ENCODE measurements around the gene S100A12.
"Not testable (repeated sequence)": the region's sequence is repeated elsewhere in the genome, so short reads cannot be mapped to it uniquely, and the experiment has no call there.

S100A12 gene

GRCh38 chr1:153375511-153375910, at the start of gene S100A12:
TSS of gene S100A12 (minus strand) at chr1:153375621. CDS start at chr1:153374592, 1,029 bp downstream.
- DNase-seq (ENCODE audit: low read depth): no peak

GRCh38 chr1:153422450-153423068, 47.1 kb upstream of the S100A12 start:
- peak; percentile 45 for DNase-seq (ENCODE audit: low read depth)

- DNase-seq (ENCODE audit: low read depth): no peak
Measured at GRCh38 chr1:153420306-153420705, 44.9 kb upstream of the S100A12 start.

- not testable (repeated sequence) for DNase-seq (ENCODE audit: low read depth)
Measured at GRCh38 chr1:153419436-153419793, 44.0 kb upstream of the S100A12 start.

- DNase-seq (ENCODE audit: low read depth): not testable (repeated sequence)
Measured at GRCh38 chr1:153418758-153419435, 43.5 kb upstream of the S100A12 start.

GRCh38 chr1:153417136-153417888, 41.9 kb upstream of the S100A12 start:
- DNase-seq (ENCODE audit: low read depth): no peak

- DNase-seq (ENCODE audit: low read depth): no peak
Measured at GRCh38 chr1:153415850-153416570, 40.6 kb upstream of the S100A12 start, which contains the start of gene S100A7A. TSS of gene S100A7A (plus strand) at chr1:153416520. CDS start at chr1:153418083, 1,563 bp downstream.

- DNase-seq (ENCODE audit: low read depth): not testable (repeated sequence)
Measured at GRCh38 chr1:153413961-153414360, 38.5 kb upstream of the S100A12 start.

- not testable (repeated sequence) for DNase-seq (ENCODE audit: low read depth)
Measured at GRCh38 chr1:153407274-153407673, 31.9 kb upstream of the S100A12 start.

GRCh38 chr1:153405825-153406599, 30.6 kb upstream of the S100A12 start:
- not testable (repeated sequence) for DNase-seq (ENCODE audit: low read depth)

- DNase-seq (ENCODE audit: low read depth): peak; percentile 37
Measured at GRCh38 chr1:153404768-153405167, 29.3 kb upstream of the S100A12 start.

GRCh38 chr1:153404086-153404635, 28.7 kb upstream of the S100A12 start:
- no peak for DNase-seq (ENCODE audit: low read depth)

- no peak for DNase-seq (ENCODE audit: low read depth)
Measured at GRCh38 chr1:153403421-153404085, 28.1 kb upstream of the S100A12 start.

GRCh38 chr1:153402226-153402625, 26.8 kb upstream of the S100A12 start:
- no peak for DNase-seq (ENCODE audit: low read depth)

GRCh38 chr1:153401461-153401860, 26.0 kb upstream of the S100A12 start:
- no peak for DNase-seq (ENCODE audit: low read depth)

GRCh38 chr1:153400244-153400643, 24.8 kb upstream of the S100A12 start:
- no peak for DNase-seq (ENCODE audit: low read depth)

- no peak for DNase-seq (ENCODE audit: low read depth)
Measured at GRCh38 chr1:153399401-153400055, 24.1 kb upstream of the S100A12 start.

GRCh38 chr1:153397924-153398651, 22.7 kb upstream of the S100A12 start:
- DNase-seq (ENCODE audit: low read depth): no peak

All from activated T-helper 9 cell treated with anti-CD3 and anti-CD28 coated beads, Interleukin-2, amount 50 U/mL, for 16 hours (primary cell).